ENCODE results near the gene MARCKS.

MARCKS gene

DNA sequence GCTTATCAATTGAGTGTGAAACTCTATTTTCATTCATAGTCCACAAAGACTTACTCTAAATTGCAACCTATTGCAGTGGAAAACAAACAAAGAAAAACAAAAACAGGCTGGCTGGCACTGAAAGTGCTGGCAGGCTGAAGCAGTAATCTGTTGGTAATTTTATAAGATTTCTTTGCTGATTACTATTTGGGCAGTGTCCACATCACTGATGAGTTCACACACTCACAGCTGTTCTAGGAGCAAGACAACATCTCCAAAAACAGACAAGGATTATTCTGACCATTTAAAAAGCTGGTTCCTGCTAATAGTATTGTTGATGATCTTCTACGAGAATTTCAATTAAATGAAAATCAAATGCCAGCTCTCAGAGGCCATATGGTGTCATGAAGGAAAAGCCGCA is 26.9 kb downstream of the MARCKS start:
- Histone ChIP-seq H3K4me1 (ENCODE audit: control insufficient read depth, insufficient read depth, low read length) (no peaks in the 10 kb centered on the region), H3K9me3 (ENCODE audit: control insufficient read depth, insufficient read depth, low read depth, low read length) (no peaks in the 10 kb centered on the region), H3K27ac (ENCODE audit: extremely low read depth, low read depth, low read length) (no peak overlapping the region), H3K4me3 (ENCODE audit: low read depth, low read length) (no peak overlapping the region), H3K36me3 (ENCODE audit: control insufficient read depth in 2 of 2, insufficient read depth in 1 of 2, low read length in 2 of 2) (no peaks in the 10 kb centered on the region)
- CTCF ChIA-PET = interaction anchor here (0.6 to 2.4 kb wide), 4 partner anchors 25 to 1568 kb away, joined by 3 to 9 read pairs (median 3); no protein-coding TSS in a partner anchor
- POLR2A ChIA-PET = no interaction called here
- TF ChIP-seq ZIC2 (tag by site-specific recombination; IDR thresholded peaks at IDR 0.05) (no peak), PRDM10 (tag by site-specific recombination; IDR thresholded peaks at IDR 0.05) (no peak), ZNF24 (tag by site-specific recombination; IDR thresholded peaks at IDR 0.05) (no peak), ZNF48 (tag by site-specific recombination; IDR thresholded peaks at IDR 0.05) (no peak), ZNF274 (IDR thresholded peaks at IDR 0.05; ENCODE audit: low read length) (no peak), ZNF274 (tag by site-specific recombination; IDR thresholded peaks at IDR 0.05; ENCODE audit: borderline replicate concordance) (no peak), OVOL3 (tag by site-specific recombination; IDR thresholded peaks at IDR 0.05) (no peak), ZFP41 (tag by site-specific recombination; IDR thresholded peaks at IDR 0.05; ENCODE audit: borderline replicate concordance) (no peak), INSM2 (tag by site-specific recombination; IDR thresholded peaks at IDR 0.05) (no peak), HIC1 (tag by site-specific recombination; IDR thresholded peaks at IDR 0.05) (no peak), WT1 (tag by site-specific recombination; IDR thresholded peaks at IDR 0.05) (no peak)

GRCh38 chr6:113886512-113886911 is 29.4 kb downstream of the MARCKS start:
- CTCF ChIA-PET = interaction anchor here (0.7 to 5.2 kb wide), 3 partner anchors 7 to 580 kb away, joined by 3 to 30 read pairs (median 3); no protein-coding TSS in a partner anchor
- no peaks in the 10 kb centered on the region for H3K4me1 ChIP-seq (ENCODE audit: control insufficient read depth, insufficient read depth, low read length)
- no peak overlapping the region for H3K4me3 ChIP-seq (ENCODE audit: low read depth, low read length)
- no peak overlapping the region for H3K27ac ChIP-seq (ENCODE audit: extremely low read depth, low read depth, low read length)
- no peaks in the 10 kb centered on the region for H3K36me3 ChIP-seq (ENCODE audit: control insufficient read depth in 2 of 2, insufficient read depth in 1 of 2, low read length in 2 of 2)
- no peaks in the 10 kb centered on the region for H3K9me3 ChIP-seq (ENCODE audit: control insufficient read depth, insufficient read depth, low read depth, low read length)
- no peak for TF ChIP-seq ZNF202 (tag by site-specific recombination; IDR thresholded peaks at IDR 0.05; ENCODE audit: borderline replicate concordance)
- TF ChIP-seq ZBTB11 (tag by site-specific recombination; conservative IDR thresholded peaks at IDR 0.05; ENCODE audit: low read depth) = no peak
- TF ChIP-seq HIC1 (tag by site-specific recombination; IDR thresholded peaks at IDR 0.05) = no peak
- POLR2A ChIA-PET = no interaction called here
